HG03469 (cell line): ENCODE results near the gene TLK2.

Experiments used
- ATAC-seq: cut with Tn5 transposase; IDR thresholded peaks from one replicate; pipeline ENCODE4 v1.9.1; 2021; ENCODE audit warnings: mild to moderate bottlenecking, moderate library complexity, moderate number of reproducible peaks; ENCODE audit not compliant: unreplicated experiment

Gene TLK2

GRCh38 chr17:62650587-62650986 lies 172.0 kb downstream of the TLK2 start:
- no peak for ATAC-seq

GRCh38 chr17:62652251-62653001 lies 173.8 kb downstream of the TLK2 start:
- no peak for ATAC-seq

DNA sequence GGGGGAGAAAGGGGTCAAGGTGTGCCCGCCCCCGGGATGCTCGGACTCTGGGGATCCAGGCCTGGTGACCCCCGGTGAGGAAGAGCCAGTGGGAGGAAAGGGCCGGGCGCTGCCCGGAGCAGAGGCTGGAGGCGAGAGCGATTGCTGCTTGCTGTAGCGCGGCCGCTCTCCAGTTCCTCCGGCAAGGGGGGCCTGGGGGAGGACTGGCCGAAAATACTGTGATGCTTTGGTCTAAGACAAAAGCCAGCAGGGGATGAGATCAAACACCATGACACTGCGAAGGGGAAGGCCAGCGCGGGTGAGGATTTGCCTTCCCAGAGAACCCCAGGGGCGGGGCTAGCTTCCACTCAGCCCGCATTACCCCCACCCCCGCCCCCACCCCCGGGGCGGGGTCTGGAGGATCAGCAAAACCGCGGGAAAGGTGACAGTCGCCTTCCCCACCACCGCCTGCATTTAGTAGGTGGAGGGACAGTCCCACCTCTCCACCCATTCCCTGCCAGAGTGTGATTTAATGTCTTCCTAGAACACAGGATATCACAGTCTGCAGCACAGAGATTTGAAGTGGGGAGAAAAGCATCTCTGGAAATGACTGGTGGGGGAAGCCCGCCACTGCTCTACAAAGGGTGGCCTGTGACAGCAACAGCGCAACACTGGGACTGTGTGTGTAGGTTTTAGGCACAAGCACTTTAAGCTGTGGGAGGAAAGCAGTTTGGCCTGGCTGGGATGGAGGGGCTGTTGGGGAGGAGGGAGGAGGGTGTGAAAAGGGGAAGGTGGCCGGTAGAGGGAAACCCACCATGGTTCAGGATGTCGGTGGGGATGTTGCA lies 174.6 kb downstream of the TLK2 start:
- peak; percentile 68 for ATAC-seq

GRCh38 chr17:62653826-62654761 lies 175.5 kb downstream of the TLK2 start:
- no peak for ATAC-seq

- ATAC-seq, result no peak
These were observed 177.0 kb downstream of the TLK2 start for GRCh38 chr17:62655656-62656055.

DNA sequence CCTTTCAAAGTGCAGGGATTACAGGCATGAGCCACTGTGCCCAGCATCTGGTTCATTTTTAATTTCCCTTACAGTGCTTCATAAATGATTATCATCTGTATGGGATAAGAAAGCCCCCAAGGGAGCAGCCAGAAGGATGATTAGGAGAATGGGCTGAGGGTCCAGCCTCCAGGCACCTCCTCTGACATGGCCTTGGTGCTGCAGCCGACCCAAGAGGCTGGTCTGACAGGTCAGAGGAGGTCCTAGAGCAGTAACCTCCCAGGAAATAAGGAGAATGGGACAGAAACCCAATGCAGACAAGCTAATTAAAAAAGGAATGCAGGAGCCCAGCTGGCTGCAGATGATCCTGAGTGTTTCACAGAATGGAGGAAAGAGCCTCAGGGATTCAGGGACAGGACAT lies 177.8 kb downstream of the TLK2 start:
- no peak for ATAC-seq

DNA sequence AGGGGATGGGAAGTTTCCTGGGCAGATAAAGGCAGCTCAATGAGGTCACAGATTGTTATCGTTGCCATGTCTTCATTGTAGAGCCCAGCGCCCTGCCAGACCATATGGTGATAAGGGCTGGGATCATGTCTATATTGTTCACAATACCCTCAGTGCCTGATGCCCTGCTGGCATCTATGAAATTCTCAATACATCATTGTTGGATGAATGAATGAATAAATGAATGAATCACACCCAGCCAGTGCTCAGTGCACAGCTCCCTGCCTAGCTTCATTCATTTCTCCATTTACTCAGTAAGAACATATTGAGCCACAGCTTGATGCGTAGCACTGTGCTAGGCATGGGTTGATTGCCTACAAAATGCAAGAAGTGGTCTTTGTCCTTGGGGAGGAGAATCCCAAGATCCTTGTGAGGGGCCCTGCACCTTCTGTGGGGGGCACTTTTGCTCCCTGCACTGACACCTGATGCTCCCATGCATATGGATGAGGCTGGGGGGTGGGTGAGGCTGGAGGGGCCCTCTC lies 178.6 kb downstream of the TLK2 start:
- ATAC-seq, result no peak

DNA sequence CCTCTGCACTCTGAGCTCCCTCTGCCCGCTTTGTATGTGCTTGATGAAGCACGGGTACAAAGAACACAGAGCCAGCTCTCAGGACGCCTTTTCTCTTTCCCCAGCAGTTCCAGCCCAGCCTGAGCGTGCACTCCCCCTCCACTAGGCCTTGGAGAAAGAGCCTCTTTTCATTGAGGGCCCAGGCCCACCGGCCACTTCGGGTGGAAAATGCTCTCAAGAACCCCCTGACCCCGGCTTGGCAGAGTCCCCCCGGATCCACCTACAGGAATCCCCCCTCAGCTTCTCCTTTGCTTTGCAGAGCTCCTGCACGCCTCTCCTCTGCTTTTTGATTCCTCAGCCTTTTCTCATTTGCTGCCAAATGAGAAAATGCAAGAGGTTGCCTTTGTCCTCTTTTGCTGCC lies 179.1 kb downstream of the TLK2 start:
- ATAC-seq, result no peak

DNA sequence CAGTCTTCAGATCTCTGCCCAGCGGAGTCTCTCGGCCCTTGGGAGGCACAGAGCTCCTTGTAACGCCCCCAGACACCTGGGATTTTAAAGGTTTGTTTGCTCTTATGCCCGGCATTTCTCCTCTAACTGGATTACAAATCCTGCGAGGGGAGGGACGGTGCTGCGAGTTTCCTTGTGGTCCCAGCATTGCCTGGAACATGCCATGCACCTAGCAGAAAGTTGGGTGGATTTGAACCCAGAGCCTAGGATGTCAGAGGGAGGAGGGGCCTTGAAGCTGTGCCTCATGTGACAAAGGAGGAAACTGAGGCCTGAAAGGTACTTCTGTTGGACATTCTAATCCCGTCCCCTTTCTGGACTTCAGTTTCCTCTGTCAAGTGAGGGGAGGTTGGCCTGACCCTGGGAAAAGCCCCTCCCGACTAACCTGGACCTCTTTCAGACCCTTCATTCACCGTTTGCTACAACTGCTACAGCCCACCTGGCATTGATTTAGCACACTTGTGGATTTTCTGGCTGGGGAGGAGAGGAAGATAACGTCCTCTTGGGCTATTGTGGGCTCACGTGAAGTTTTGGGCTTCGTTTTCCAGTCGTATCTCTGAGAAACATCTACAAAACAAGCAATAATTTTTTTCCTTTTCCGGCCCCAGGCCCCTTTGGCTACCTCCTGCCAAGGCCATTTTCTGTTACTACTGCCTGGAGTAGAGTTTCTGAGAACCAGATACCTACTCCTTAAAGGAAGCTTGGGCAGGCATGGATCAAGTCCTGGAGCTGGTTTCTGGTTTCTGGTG lies 179.7 kb downstream of the TLK2 start:
- no peak for ATAC-seq

DNA sequence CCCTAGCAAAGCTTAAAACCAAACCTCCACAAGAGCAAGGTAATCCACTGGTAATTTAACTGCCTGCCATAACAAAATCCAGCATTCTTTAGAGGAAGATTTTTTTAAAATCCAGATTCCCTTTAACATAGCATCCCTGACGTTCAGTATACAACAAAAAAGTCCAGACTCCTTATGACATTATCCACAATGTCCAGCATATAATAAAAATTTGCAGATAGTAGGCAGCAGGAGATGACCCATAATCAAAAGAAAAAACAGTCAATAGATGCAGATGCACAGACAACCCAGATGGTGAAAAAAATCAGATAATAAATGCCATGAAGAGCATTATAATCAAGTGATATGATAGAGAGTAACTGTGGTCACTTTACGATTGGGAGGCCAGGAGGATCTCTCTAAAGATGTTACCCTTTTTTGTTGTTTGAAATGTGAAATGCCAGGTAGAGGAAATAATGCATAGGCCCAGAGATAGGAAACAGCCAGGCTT lies 182.0 kb downstream of the TLK2 start:
- no peak for ATAC-seq

DNA sequence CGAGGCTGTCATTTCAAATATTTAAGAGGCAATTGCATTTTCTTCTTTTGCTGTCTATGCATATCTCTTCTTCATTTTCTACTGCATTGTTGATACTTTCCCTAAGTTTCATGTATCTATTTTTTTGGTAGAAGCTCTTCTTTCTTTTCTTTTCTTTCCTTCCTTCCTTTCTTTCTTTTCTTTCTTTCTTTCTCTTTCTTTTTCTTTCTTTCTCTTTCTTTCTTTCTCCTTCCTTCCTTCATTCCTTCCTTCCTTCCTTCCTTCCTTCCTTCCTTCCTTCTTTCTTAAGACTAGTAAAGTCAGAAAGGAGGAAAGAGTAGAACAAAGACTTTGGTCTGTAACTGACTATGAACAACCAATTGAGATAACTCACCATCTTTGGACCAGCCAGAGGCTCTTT lies 182.7 kb downstream of the TLK2 start:
- no peak for ATAC-seq

GRCh38 chr17:62662855-62663254 lies 184.2 kb downstream of the TLK2 start:
- ATAC-seq, result no peak
